Hepatocyte (in vitro differentiated cells): ENCODE results near the gene UBR2. TPM values are rescaled to one million over a fixed set of nuclear protein-coding genes. Genes with fewer than 3 reads are reported as not detected.

ENCODE experiments used
- DNase-seq: peaks from one replicate; pipeline ENCODE4 v3.0.0-alpha.2; 2016; ENCODE audit warnings: low spot score
- H2AFZ ChIP-seq: fragments of 200-600 bp; sonication (generic); 2 replicates; pipeline ENCODE4 v1.6.0; 2016; ENCODE audit warnings: antibody characterized with exemption, mild to moderate bottlenecking
- H3K27ac ChIP-seq: fragments of 200-600 bp; sonication (generic); 2 replicates; pipeline ENCODE4 v1.5.1; 2016; ENCODE audit warnings: mild to moderate bottlenecking
- H3K27me3 ChIP-seq: fragments of 200-600 bp; sonication (generic); 2 replicates; pipeline ENCODE4 v1.6.1; 2016
- H3K36me3 ChIP-seq: fragments of 200-600 bp; sonication (generic); replicated peaks from 2 replicates; pipeline ENCODE4 v1.5.1; 2016; ENCODE audit warnings: low read depth; ENCODE audit not compliant: insufficient read depth
- H3K4me1 ChIP-seq: fragments of 200-600 bp; sonication (generic); 2 replicates; pipeline ENCODE4 v1.5.1; 2016; ENCODE audit warnings: mild to moderate bottlenecking, moderate library complexity; ENCODE audit not compliant: insufficient read depth
- H3K4me2 ChIP-seq: fragments of 200-600 bp; sonication (generic); 2 replicates; pipeline ENCODE4 v1.6.0; 2016
- H3K4me3 ChIP-seq: fragments of 200-600 bp; sonication (generic); 2 replicates; pipeline ENCODE4 v1.5.1; 2016; ENCODE audit warnings: mild to moderate bottlenecking
- H3K79me2 ChIP-seq: fragments of 200-600 bp; sonication (generic); 2 replicates; pipeline ENCODE4 v1.6.0; 2017; ENCODE audit warnings: mild to moderate bottlenecking
- H3K9me2 ChIP-seq: fragments of 200-600 bp; sonication (generic); replicated peaks from 2 replicates; pipeline ENCODE4 v1.6.0; 2017; ENCODE audit warnings: mild to moderate bottlenecking; ENCODE audit not compliant: insufficient read depth
- H3K9me3 ChIP-seq: fragments of 200-600 bp; sonication (generic); 2 replicates; pipeline ENCODE4 v1.5.1; 2016; ENCODE audit warnings: low read depth, mild to moderate bottlenecking
- H4K20me1 ChIP-seq: fragments of 200-600 bp; sonication (generic); 2 replicates; pipeline ENCODE4 v1.6.0; 2016; ENCODE audit warnings: mild to moderate bottlenecking; ENCODE audit not compliant: insufficient read depth, poor library complexity, severe bottlenecking
- EZH2 ChIP-seq: fragments of 200-600 bp; sonication (generic); IDR thresholded peaks from 2 replicates; pipeline ENCODE4 v1.6.1; 2016; ENCODE audit warnings: antibody characterized with exemption, mild to moderate bottlenecking, borderline replicate concordance
- EZH2phosphoT487 ChIP-seq: fragments of 200-600 bp; sonication (generic); IDR thresholded peaks from one replicate; pipeline ENCODE4 v1.6.1; 2018; ENCODE audit warnings: antibody characterized with exemption, mild to moderate bottlenecking, low read depth, moderate library complexity; ENCODE audit not compliant: unreplicated experiment, severe bottlenecking
- WGBS: methylation state at CpG from one replicate; pipeline ENCODE4 v1.1.6; 2016; ENCODE audit warnings: low lambda C conversion rate; ENCODE audit errors: missing lambda C conversion rate; 5-methylcytosine and 5-hydroxymethylcytosine counted together
- polyA plus RNA-seq: library from polyadenylated mRNA; unstranded; fragments of >200 nt; fragmentation: Nextera tagmentation; extraction: Ambion mirVana; gene quantifications from 2 replicates; pipeline ENCODE4 v1.2.1, GENCODE V29; 2016
- total RNA-seq: library from RNA; depleted of rRNA; stranded (reverse); fragments of >200 nt; gene quantifications from 2 replicates; pipeline ENCODE4 v1.2.3, GENCODE V29; 2014
- TF ChIP-seq, protein P1 (sequence below): fragments of 200-600 bp; sonication (generic); IDR thresholded peaks from 2 replicates; pipeline ENCODE4 v1.5.1; 2016; ENCODE audit warnings: antibody characterized with exemption, mild to moderate bottlenecking; ENCODE audit not compliant: poor library complexity

Gene UBR2
- total and polyA plus RNA-seq, 2 experiments from 2014 or later, result 8.1 to 24.4 TPM

DNA sequence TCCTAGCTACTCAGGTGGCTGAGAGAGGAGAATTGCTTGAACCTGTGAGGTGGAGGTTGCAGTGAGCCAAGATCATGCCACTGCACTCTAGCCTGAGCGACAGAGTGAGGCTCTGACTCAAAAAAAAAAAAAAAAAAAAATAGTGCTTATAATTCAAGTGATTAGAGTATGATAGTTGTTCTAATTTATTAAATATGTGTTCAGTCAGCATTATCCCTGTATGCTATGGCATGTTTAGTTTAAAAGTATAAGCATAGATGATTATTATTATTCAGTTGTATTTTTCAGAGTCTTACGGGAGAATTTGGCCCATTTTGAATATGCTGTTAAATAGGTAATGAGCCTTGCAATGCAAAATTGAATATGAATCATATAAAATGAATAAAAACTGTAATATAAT, 64.8 kb downstream of the UBR2 start:
- 100% methylated on average over 2 of the region's 2 CpGs for WGBS
- DNase-seq, result no peak

DNA sequence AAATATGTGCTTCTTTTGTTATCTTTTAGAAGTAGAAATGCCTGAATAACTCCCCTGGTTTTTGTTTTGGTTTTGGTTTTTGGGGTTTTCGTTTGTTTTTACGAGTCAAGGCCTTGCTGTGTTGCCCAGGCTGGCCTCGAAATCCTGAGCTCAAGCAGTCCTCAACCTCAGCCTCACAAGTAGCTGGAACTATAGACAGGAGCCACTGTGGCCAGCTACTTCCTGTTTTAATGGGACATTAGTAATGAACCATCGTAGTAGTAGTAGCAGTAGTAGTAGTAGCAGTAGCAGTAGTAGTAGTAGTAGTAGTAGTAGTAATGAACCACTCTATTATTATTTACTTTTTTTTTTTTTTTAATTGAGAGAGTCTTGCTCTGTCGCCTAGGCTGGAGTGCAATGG, 66.0 kb downstream of the UBR2 start:
- no peaks in the 10 kb centered on the region for H3K27me3 ChIP-seq
- H4K20me1 ChIP-seq, result no peaks in the 10 kb centered on the region
- DNase-seq, result no peak
- H3K79me2 ChIP-seq, result no peaks in the 10 kb centered on the region
- WGBS, result 90% methylated on average over 4 of the region's 5 CpGs
- TF ChIP-seq EZH2 (no peak), EZH2phosphoT487 (no peak)
- TF ChIP-seq, protein P1, sequence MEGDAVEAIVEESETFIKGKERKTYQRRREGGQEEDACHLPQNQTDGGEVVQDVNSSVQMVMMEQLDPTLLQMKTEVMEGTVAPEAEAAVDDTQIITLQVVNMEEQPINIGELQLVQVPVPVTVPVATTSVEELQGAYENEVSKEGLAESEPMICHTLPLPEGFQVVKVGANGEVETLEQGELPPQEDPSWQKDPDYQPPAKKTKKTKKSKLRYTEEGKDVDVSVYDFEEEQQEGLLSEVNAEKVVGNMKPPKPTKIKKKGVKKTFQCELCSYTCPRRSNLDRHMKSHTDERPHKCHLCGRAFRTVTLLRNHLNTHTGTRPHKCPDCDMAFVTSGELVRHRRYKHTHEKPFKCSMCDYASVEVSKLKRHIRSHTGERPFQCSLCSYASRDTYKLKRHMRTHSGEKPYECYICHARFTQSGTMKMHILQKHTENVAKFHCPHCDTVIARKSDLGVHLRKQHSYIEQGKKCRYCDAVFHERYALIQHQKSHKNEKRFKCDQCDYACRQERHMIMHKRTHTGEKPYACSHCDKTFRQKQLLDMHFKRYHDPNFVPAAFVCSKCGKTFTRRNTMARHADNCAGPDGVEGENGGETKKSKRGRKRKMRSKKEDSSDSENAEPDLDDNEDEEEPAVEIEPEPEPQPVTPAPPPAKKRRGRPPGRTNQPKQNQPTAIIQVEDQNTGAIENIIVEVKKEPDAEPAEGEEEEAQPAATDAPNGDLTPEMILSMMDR, result no peak
- no peaks in the 10 kb centered on the region for H3K4me1 ChIP-seq
- H3K36me3 ChIP-seq, result no peaks in the 10 kb centered on the region
- no peak overlapping the region for H3K4me2 ChIP-seq
- H3K9me2 ChIP-seq, result no peaks in the 10 kb centered on the region
- H3K4me3 ChIP-seq, result no peak overlapping the region
- H2AFZ ChIP-seq, result no peak overlapping the region
- no peak overlapping the region for H3K27ac ChIP-seq
- no peaks in the 10 kb centered on the region for H3K9me3 ChIP-seq

More for the DNA sequence above, 64.8 kb downstream of the UBR2 start:
- H3K79me2 ChIP-seq, result no peaks in the 10 kb centered on the region
- H3K27ac ChIP-seq, result no peak overlapping the region
- H2AFZ ChIP-seq, result no peak overlapping the region
- no peaks in the 10 kb centered on the region for H3K9me3 ChIP-seq
- TF ChIP-seq, protein P1, result no peak
- TF ChIP-seq EZH2phosphoT487 (no peak), EZH2 (no peak)
- H3K4me3 ChIP-seq, result no peak overlapping the region
- no peaks in the 10 kb centered on the region for H3K36me3 ChIP-seq
- no peaks in the 10 kb centered on the region for H3K9me2 ChIP-seq
- no peaks in the 10 kb centered on the region for H3K27me3 ChIP-seq
- no peaks in the 10 kb centered on the region for H3K4me1 ChIP-seq
- no peak overlapping the region for H3K4me2 ChIP-seq
- H4K20me1 ChIP-seq, result no peaks in the 10 kb centered on the region

DNA sequence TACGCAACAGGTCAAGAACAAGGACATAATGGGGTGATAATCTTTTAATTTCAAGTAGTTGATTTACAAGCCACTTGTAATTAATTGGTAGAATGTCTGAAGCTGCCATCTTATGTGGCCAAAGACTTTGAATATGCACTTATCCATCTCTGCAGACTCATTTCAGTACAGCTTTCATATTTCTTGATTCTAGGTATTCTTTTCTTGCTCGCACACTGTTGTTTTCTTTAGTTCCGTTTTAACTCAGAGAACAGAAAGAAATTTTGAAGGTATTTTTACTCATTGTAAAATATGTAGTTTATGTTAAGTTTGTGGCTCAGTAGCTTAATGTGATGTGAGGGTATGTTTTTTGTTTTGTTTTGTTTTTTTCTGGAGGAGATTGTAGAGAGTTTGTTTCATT, 73.9 kb downstream of the UBR2 start:
- no peaks in the 10 kb centered on the region for H3K27me3 ChIP-seq
- H3K27ac ChIP-seq, result no peak overlapping the region
- no peak for DNase-seq
- H4K20me1 ChIP-seq, result no peaks in the 10 kb centered on the region
- no peaks in the 10 kb centered on the region for H3K79me2 ChIP-seq
- WGBS, result over 99% methylated on average over 3 of the region's 3 CpGs
- no peaks in the 10 kb centered on the region for H3K9me3 ChIP-seq
- H3K36me3 ChIP-seq, result no peaks in the 10 kb centered on the region
- TF ChIP-seq, protein P1, result no peak
- TF ChIP-seq EZH2phosphoT487 (no peak), EZH2 (no peak)
- H3K4me3 ChIP-seq, result no peak overlapping the region
- no peaks in the 10 kb centered on the region for H3K4me1 ChIP-seq
- H2AFZ ChIP-seq, result no peak overlapping the region
- no peak overlapping the region for H3K4me2 ChIP-seq
- no peaks in the 10 kb centered on the region for H3K9me2 ChIP-seq

DNA sequence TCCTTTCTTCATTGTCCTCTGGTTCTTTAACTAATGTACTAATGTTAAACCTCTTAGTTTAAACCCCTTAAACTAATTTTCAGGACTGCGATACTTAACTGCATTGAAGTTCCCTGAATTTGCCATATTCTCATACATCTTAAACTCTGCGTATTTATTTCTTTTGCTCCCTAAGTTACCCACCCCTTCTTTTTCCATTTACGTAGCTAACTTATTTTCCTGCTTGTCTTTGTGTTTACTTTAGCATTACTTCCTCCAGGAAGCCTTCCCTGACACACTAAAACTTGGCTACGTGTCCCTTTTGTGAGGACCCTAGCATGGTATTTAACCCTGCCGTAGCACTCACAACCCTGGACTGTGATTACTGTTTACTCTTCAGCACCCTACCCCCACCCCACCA, 79.0 kb downstream of the UBR2 start:
- no peaks in the 10 kb centered on the region for H4K20me1 ChIP-seq
- H3K79me2 ChIP-seq, result no peaks in the 10 kb centered on the region
- no peak for DNase-seq
- 85% methylated on average over 5 of the region's 5 CpGs for WGBS
- TF ChIP-seq EZH2phosphoT487 (no peak), EZH2 (no peak)
- TF ChIP-seq, protein P1, result no peak
- no peak overlapping the region for H2AFZ ChIP-seq
- H3K9me2 ChIP-seq, result no peaks in the 10 kb centered on the region
- no peaks in the 10 kb centered on the region for H3K27me3 ChIP-seq
- H3K4me1 ChIP-seq, result no peaks in the 10 kb centered on the region
- H3K27ac ChIP-seq, result no peak overlapping the region
- no peaks in the 10 kb centered on the region for H3K9me3 ChIP-seq
- no peak overlapping the region for H3K4me3 ChIP-seq
- H3K36me3 ChIP-seq, result no peaks in the 10 kb centered on the region
- no peak overlapping the region for H3K4me2 ChIP-seq
